Body of pancreas (tissue), 4 donors: ENCODE results near the gene URB1.

Experiments used
- CTCF ChIP-seq, 7 experiments: fragments of 450-650 bp in 4 of 7; fragments of 200-600 bp in 3 of 7; sonication (generic) in 3 of 7; IDR thresholded peaks; one replicate each; pipeline ENCODE4 v1.5.1; 2016 to 2019; ENCODE audit warnings: antibody characterized with exemption in 7 of 7
- POLR2A ChIP-seq, 3 donors: fragments of 450-650 bp; IDR thresholded peaks; one replicate each; pipeline ENCODE4 v1.6.1; 2016; ENCODE audit warnings: antibody characterized with exemption in 3 of 3, mild to moderate bottlenecking in 2 of 3

GRCh38 chr21:32368386-32368785 lies 24.4 kb downstream of the URB1 start:
- TF ChIP-seq CTCF (IDR thresholded peaks at IDR 0.05) (no peak), POLR2A (IDR thresholded peaks at IDR 0.05) (no peak)
